ENCODE data around the gene KCNK15.

GRCh38 chr20:44733341-44734069 lies 12.2 kb upstream of the KCNK15 start:
- TF ChIP-seq CTCF (IDR thresholded peaks at IDR 0.05) (peak; percentile 55 to 78 (median 73)), POLR2A (IDR thresholded peaks at IDR 0.05) (no peak)
